Measurements from ENCODE around the gene ZNF835.

DNA sequence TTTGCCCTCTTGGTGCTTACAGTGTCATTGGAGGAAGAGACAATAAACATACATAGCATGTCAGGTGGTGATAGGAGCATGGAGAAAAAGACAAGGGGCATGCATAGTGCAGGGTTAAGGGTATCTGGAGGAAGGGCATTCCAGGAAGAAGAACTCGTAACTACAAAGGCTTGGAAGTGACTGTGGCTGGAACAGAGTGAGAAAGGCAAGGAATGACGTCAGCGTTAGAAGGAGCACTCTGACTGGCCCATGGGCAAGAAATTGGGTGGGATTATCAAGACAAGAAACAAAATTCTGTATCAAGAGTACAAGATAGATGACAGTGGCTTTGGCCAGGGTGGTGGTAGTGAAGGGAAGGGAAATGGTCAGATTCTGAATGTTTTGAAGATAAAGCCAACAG lies 17.4 kb downstream of the ZNF835 start:
- TF ChIP-seq, protein P1, sequence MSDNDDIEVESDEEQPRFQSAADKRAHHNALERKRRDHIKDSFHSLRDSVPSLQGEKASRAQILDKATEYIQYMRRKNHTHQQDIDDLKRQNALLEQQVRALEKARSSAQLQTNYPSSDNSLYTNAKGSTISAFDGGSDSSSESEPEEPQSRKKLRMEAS (IDR thresholded peaks at IDR 0.05), result no peak
- TF ChIP-seq TCF12 (IDR thresholded peaks at IDR 0.05; ENCODE audit: low read depth) (no peak), TAF1 (IDR thresholded peaks at IDR 0.05; ENCODE audit: low read depth) (no peak), RAD21 (IDR thresholded peaks at IDR 0.05; ENCODE audit: low read depth) (no peak), EP300 (IDR thresholded peaks at IDR 0.05; ENCODE audit: borderline replicate concordance) (no peak), YY1 (IDR thresholded peaks at IDR 0.05; ENCODE audit: low read depth) (no peak), ZBTB7A (IDR thresholded peaks at IDR 0.05; ENCODE audit: low read depth) (no peak), CEBPB (IDR thresholded peaks at IDR 0.05) (no peak)
- TF ChIP-seq, protein P2, sequence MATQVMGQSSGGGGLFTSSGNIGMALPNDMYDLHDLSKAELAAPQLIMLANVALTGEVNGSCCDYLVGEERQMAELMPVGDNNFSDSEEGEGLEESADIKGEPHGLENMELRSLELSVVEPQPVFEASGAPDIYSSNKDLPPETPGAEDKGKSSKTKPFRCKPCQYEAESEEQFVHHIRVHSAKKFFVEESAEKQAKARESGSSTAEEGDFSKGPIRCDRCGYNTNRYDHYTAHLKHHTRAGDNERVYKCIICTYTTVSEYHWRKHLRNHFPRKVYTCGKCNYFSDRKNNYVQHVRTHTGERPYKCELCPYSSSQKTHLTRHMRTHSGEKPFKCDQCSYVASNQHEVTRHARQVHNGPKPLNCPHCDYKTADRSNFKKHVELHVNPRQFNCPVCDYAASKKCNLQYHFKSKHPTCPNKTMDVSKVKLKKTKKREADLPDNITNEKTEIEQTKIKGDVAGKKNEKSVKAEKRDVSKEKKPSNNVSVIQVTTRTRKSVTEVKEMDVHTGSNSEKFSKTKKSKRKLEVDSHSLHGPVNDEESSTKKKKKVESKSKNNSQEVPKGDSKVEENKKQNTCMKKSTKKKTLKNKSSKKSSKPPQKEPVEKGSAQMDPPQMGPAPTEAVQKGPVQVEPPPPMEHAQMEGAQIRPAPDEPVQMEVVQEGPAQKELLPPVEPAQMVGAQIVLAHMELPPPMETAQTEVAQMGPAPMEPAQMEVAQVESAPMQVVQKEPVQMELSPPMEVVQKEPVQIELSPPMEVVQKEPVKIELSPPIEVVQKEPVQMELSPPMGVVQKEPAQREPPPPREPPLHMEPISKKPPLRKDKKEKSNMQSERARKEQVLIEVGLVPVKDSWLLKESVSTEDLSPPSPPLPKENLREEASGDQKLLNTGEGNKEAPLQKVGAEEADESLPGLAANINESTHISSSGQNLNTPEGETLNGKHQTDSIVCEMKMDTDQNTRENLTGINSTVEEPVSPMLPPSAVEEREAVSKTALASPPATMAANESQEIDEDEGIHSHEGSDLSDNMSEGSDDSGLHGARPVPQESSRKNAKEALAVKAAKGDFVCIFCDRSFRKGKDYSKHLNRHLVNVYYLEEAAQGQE (IDR thresholded peaks at IDR 0.05; ENCODE audit: low read depth), result no peak
